ENCODE data around the gene WASHC2C.

DNA sequence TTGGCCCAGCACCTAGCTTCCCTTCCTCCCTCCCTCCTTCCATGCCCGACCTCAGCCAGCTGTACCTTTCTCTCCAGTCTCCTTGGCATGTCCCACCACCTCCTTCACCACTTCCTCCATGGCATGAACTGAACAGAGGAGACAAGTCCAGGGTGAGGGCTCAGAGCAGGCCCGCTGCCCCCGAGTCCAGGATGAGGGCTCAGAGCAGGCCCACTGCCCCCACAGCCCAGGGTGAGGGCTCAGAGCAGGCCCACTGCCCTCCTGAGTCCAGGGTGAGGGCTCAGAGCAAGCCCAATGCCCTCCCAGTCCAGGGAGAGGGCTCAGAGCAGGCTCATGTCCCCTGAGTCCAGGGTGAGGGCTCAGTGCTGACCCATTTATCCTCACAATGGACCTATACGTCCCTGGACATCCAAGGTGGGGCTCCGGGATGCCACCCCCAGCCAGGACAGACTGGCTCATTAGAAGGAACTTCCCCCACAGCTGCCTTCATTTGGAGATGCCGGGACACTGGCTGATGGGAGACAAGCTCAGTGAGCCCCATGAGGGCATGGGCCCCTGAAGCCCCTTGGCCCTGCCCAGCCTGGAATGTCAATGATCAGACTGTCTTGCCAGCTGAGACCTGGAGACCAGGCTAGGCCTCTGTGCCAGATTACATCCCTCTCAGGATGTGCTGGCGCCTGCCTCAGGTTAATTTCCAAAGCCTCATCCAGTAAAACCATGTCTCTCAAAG lies 90.2 kb downstream of the WASHC2C start:
- TF ChIP-seq, protein P1, sequence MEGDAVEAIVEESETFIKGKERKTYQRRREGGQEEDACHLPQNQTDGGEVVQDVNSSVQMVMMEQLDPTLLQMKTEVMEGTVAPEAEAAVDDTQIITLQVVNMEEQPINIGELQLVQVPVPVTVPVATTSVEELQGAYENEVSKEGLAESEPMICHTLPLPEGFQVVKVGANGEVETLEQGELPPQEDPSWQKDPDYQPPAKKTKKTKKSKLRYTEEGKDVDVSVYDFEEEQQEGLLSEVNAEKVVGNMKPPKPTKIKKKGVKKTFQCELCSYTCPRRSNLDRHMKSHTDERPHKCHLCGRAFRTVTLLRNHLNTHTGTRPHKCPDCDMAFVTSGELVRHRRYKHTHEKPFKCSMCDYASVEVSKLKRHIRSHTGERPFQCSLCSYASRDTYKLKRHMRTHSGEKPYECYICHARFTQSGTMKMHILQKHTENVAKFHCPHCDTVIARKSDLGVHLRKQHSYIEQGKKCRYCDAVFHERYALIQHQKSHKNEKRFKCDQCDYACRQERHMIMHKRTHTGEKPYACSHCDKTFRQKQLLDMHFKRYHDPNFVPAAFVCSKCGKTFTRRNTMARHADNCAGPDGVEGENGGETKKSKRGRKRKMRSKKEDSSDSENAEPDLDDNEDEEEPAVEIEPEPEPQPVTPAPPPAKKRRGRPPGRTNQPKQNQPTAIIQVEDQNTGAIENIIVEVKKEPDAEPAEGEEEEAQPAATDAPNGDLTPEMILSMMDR (conservative IDR thresholded peaks at IDR 0.05) = no peak
- no peak for TF ChIP-seq ZFX (IDR thresholded peaks at IDR 0.05)
